ENCODE measurements around the gene DPP7.
A peak's percentile ranks its signal among the peaks of the same experiment; 100 is the strongest.
"Not testable (repeated sequence)": the region's sequence is repeated elsewhere in the genome, so short reads cannot be mapped to it uniquely, and the experiment has no call there.

The DPP7 gene

GRCh38 chr9:137128862-137129455 lies 14.4 kb upstream of the DPP7 start:
- DNase-seq = no peak

DNA sequence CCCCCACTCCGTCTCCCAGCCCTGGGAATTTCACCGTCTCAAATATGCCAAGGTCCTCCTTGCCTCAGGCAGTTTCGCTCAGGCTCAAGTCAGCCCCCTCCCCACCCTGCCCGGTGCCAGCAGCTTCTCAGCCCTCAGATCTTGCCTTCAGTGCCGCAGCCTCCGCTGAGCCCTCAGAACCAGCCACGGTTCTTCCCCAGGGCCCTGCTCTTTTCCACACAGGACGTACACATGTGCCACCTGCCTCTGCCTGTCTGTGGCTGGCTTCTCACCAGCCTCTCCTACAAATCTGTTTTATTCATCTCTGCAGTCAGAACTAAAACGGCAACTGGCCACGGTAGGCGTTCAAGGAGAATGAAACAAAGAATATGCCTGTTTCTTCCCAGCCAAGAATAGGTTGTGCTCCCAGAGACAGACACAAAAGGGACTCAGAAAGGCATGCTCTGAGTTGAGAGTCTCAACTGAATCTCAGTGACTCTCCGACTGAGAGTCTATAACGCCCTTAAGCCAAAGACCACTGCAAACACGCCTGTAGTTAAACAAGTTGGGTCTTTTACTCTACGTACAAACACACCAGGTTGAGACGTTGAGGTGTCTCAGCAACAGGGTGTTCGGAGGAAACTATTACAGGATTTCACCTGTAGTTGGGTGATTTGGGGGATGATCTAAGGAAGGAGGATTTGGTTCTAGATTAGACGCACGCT lies 13.8 kb upstream of the DPP7 start:
- no peak for DNase-seq

DNA sequence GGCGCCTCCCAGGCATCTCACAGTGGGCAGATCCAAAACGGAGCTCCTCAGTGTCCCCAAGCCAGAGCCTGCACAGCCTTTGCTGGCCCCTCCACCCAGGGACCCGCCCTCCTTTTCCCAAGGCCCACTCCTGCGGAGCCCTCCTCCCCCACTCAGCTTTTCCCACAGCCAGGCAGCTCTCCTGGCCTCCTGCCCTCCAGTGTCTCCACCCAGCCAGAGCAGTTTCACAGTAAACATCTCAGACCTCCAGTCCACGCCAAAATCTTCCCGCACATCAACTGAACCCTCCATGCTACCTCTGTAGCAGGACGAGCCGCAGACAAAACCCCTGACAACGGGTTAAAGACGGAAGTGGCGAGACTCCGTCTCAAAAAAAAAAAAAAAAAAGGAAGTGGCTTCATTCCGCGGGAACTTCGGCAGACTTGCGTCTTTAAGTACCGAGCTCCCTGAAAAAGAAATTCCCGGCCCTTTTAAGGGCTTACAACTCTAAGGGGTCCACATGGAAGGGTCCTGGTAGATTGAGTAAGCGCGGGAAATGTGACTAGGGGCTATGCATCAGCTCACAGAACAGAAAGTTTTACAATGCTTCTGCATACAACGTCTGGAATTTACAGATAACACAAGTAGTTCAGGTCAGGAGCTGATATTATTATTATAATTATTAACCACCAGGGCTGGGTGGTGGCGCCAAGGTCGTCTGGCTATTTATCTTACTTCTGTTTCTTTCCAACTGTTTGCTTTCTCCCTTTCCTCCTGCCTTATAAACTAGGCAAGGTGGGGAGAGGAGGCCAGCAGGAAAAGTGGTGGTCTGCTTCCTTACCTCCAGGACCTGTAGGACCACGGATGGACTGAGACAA lies 13.0 kb upstream of the DPP7 start:
- peak; percentile 73 to 76 for DNase-seq

DNA sequence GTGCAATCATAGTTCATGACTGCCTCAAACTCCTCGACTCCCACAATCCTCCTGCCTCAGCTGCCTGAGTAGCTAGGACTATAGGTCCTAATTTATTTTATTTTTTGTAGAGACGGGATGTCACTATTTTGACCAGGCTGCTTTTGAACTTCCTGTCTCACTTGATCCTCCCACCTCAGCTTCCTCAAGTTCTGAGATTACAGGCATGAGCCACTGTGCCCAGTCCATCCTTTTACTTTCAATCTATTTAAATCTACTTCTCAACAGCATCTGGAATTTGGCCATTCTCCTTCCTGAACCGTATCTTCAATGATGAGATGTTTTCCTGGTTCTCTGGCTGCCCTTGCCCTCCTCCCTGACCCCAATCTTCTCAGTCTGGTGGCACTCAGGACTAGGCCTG lies 12.3 kb upstream of the DPP7 start:
- peak; percentile 19 to 30 for DNase-seq

DNA sequence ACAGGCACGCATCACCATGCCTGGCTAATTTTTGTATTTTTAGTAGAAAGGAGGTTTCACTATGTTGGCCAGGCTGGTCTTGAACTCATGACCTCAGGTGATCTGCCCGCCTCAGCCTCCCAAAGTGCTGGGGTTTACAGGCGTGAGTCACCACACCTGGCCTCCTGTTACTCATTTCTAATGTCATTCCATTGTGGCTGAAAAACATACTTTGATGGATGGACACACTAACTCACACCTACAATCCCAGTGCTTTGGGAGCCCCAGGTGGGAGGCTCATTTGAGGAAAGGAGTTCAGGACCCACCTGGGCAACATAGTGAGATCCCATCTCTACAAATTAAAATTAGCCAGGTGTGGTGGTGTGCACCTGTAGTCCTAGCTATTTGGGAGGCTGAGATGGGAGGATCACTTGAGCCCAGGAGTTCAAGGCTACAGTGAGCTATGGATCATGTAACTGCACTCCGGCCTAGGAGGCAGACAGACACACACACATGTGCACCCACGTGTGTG lies 9.5 kb upstream of the DPP7 start:
- DNase-seq = not testable (repeated sequence)

DNA sequence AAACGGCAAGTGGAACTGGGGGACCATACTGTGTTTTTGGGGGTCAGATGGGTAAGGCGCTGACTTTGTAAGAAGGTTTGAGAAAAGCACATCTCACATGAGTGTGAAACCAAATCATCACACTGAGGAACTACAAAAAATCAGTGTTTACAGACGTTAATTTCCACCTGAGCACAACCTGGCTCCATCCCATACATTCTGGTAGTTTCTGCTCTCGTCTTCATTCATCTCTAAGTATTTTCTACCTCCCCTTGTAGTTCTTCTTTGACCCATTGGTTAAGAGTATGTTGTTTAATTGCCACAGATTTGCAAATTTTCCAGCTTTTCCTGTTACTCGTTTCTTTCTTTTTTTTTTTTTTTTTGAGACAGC lies 8.9 kb upstream of the DPP7 start:
- DNase-seq = no peak

DNA sequence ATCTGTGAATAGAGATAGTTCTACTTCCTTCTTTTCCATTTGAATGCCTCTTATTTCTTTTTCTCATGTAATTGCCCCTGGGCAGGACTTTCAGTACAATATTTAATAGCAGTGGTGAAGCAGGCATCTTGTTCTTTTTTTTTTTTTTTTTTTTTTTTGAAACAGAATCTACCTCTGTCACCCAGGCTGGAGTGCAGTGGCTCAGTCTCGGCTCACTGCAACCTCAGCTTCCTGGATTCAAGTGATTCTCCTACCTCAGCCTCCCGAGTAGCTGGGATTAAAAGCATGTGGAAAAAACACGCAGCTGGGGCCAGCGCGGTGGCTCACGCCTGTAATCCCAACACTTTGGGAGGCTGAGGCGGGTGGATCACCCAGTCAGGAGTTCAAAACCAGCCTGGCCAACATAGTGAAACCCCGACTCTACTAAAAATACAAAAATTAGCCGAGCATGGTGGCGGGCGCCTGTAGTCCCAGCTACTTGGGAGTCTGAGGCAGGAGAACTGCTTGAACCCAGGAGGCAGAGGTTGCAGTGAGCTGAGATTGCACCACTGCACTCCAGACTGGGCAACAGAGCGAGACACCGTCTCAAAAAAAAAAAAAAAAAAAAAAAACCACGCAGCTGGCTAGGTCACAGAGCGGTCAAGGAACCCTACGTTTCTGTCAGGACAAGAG lies 8.4 kb upstream of the DPP7 start:
- DNase-seq = not testable (repeated sequence)

GRCh38 chr9:137121927-137122795 lies 7.6 kb upstream of the DPP7 start:
- DNase-seq = not testable (repeated sequence)

DNA sequence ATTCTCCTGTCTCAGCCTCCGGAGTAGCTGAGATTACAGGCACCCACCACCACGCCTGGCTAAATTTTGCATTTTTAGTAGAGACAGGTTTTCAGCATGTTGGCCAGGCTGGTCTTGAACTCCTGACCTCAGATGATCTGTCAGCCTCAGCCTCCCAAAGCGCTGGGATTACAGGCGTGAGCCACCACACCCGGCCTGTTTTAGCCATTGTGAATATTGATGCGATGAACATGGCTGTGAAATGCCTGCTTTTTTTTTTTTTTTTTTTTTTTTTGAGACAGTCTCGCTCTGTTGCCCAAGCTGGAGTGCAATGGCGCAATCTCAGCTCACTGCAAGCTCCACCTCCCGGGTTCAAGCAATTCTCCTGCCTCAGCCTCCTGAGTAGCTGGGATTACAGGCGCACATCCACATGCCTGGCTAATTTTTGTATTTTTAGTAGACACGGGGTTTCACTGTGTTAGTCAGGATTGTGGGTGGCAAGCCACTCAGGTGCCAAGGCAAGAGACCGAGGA lies 3.6 kb upstream of the DPP7 start:
- not testable (repeated sequence) for DNase-seq

- no peak for DNase-seq
Measured at GRCh38 chr9:137117269-137117731, 2.8 kb upstream of the DPP7 start.

DNA sequence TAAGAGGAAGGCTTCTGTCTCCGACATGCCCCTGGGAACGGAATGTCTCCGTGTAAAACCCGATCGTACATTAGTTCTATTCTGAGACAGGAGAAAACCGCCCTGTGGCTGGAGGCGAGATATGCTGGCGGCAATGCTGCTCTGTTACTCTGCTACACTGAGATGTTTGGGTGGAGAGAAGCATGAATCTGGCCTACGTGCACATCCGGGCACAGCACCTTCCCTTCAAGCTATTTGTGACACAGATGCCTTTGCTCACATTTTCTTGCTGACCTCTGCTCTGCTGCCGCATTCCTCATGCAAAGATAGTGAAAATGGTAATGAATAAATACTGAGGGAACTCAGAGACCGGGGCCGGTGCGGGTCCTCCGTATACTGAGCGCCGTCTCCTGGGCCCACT lies 2.2 kb upstream of the DPP7 start:
- no peak for DNase-seq

DNA sequence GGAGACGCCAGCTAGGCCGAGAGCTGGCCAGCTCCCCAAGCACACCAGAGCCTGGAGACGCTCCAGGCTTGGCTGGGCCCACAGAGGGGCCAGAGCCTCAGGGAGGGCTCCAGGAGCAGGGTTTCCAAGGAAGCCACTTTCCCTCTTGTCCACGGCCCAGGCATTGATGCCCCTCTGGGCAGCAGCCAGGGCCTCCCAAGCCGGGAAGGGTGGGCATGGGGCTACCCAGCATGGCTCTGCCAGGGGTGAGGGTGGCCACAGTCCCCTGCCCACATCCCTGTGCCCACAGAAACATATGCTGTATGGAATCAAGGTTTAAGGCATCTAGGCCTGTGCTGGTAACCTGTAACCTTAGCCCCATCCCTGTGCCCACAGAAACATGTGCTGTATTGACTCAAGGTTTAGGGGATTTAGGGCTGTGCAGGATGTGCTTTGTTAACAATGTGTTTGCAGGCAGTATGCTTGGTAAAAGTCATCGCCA lies 1.5 kb upstream of the DPP7 start:
- DNase-seq = no peak

- DNase-seq = no peak
Measured at GRCh38 chr9:137115394-137116026, 977 bp upstream of the DPP7 start.

DNA sequence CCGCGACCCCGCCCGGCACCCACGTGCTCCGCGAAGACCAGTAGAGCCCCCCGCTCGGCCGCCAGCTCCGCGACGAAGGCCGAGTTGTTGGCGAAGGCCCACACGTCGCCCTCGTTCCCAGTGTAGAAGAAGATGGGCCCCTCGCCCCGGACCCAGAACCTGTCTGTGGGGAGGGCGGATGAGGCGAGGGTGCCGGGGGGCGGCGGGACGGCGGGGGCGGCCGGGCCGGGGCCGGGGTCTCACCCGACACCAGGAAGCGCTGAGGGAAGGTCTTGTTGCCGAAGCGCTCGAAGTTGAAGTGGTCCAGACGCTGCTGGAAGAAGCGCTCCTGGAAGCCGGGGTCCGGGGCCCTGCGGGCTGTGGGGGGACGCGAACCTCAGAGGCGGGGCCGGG lies 317 bp downstream of the DPP7 start:
- DNase-seq = no peak

GRCh38 chr9:137113385-137114159 lies 961 bp downstream of the DPP7 start:
- peak in 1 of 2 donors; percentile 38 for DNase-seq

DNA sequence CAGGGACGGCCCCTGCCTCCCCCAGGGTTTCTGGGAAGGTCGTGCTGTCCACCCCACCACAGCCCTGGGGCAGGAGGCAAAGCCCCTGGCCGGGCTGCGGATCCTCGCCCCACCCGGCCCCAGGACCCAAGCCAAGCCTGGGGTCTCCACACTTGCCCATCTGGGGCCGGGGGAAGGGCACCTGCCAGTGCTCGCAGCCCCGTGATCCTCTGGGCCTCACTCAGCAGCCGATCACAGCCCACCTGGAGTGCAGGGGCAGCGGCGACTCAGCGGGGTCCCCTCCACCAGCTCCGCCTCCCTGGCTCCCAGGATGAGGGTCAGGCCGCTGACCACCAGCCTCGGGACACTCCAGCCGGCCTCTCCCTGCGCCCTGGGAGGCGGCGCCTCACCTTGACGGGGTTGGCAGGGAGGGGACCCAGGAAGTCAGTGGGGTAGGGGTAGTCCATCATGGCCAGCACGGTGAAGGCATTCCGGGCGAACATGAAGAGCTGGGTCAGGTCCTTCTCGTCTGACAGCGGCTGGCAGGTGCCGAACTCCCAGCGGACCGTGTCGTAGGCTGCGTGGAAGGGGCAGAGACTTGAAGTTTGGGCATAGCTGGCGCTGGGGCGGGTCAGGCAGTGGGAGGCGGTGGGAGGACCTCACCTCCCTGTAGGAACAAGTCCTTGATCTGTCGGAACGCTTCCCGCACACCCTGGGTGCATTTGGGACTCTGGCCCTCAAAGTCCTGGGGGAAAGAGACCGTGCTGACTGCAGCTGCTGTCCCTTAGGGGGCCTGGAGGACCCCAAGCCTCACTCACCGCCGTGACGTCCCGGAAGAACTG lies 1.8 kb downstream of the DPP7 start:
- DNase-seq = no peak

DNA sequence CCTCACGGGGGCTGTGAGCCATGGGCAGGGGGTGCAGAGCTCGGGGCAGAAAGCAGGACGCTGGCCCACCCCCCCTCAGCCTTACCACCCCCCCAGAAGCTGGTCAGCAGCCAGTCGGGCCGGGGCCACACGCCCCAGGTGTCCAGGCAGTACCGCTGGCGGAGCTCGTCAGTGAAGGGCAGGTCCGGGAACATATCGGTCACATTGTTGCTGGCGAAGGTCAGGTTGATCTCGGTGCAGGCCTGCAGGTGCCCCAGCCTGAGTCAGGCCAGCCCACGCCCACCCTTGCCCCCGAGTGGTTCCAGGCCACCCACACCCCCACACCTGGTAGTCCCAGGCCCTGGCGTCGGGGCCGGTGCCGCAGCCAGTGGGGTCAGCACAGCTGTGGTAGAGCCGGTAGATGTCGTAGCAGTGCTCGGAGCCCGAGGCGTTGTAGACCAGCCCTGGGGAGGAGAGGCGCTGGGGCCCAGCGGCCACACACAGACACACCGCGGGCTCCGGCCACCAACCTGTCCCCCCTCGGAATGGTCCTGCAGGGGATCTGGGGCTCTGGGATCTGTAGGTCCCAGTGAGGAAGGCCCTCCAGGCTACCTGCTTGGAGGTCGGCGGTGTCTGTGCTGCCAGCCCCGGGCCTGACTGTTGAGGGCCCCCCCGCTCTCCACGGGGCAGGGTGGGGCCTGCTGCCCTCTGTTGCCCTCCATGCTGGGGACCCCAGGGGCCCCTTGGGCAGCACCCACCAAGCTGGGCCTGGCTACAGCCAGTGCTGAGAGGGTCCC lies 2.6 kb downstream of the DPP7 start:
- DNase-seq = no peak

Measured in inflammatory macrophage (primary cell).